Right cardiac atrium (tissue), 5 donors: ENCODE results near the gene ATXN2L. TPM values are rescaled to one million over a fixed set of nuclear protein-coding genes. Genes with fewer than 3 reads are reported as not detected.
"Not testable (repeated sequence)": the region's sequence is repeated elsewhere in the genome, so short reads cannot be mapped to it uniquely, and the experiment has no call there.

Experiments used
- ATAC-seq, 2 donors: fragments of 200-7000 bp; cut with Tn5 transposase; one replicate each; pipeline versions ENCODE4 v1.8.0 to v1.9.1; 2020; ENCODE audit warnings: moderate library complexity in 2 of 2, mild to moderate bottlenecking in 1 of 2
- DNase-seq, 3 donors: peaks; one replicate each; pipeline ENCODE4 v3.0.0-alpha.2; 2020
- H3K27ac ChIP-seq: one replicate; pipeline ENCODE4 v1.5.1; 2013; ENCODE audit warnings: mild to moderate bottlenecking, low read length, control low read depth, moderate library complexity
- H3K27me3 ChIP-seq: one replicate; pipeline ENCODE4 v1.6.1; 2013; ENCODE audit not compliant: control insufficient read depth, insufficient read depth
- H3K4me1 ChIP-seq: one replicate; pipeline ENCODE4 v1.6.1; 2013; ENCODE audit warnings: low read length; ENCODE audit not compliant: control insufficient read depth, insufficient read depth
- H3K4me3 ChIP-seq: one replicate; pipeline ENCODE4 v1.5.1; 2013; ENCODE audit warnings: low read length, control low read depth
- H3K9me3 ChIP-seq: one replicate; pipeline ENCODE4 v1.6.1; 2013; ENCODE audit warnings: low read length; ENCODE audit not compliant: control insufficient read depth
- WGBS: extraction: QIAGEN DNeasy Blood & Tissue Kit; methylation state at CpG from one replicate; pipeline ENCODE4 v1.1.7; 2013; 5-methylcytosine and 5-hydroxymethylcytosine counted together
- intact Hi-C, 4 donors: fragments of 100-400 bp; cut with DNase I; formaldehyde crosslinking; loops; one replicate each; pipeline versions ENCODE4 v1.11.0 to v1.14.0; 2022 to 2023
- microRNA-seq, 2 donors: library from miRNA; unstranded; fragments of <30 nt; microRNA quantifications; one replicate each; pipeline ENCODE4 v1.2.0, GENCODE V29; 2020 to 2021
- polyA plus RNA-seq: library from polyadenylated mRNA; stranded (reverse); fragments of 200-250 nt; gene quantifications from one replicate; pipeline ENCODE4 v1.2.3, GENCODE V29; 2013
- total RNA-seq, 4 donors: library from RNA; stranded (reverse); fragmentation: NEBNext Ultra II Directional; extraction: Animal tissue kit (Norgen Biotek cat#: 25700); gene quantifications; one replicate each; pipeline ENCODE4 v1.2.1, GENCODE V29; 2021
- donor health status: healthy with polysubstance abuse.
- donor health status: DM: no; HTN: yes; CAD: no.
- donor health status: DM: no; HTN: no; CAD: no.
- donor health status: DM: no; HTN: yes; CAD: no; lungs with severe emphysema.
- donor health status: DM: yes; HTN: yes; CAD: no.

ATXN2L gene
- total and polyA plus RNA-seq, 5 donors, result 40.1 to 59.8 (median 57.8) TPM

- H3K27ac ChIP-seq, result no peak overlapping the region
- no peaks in the 10 kb centered on the region for H3K27me3 ChIP-seq
- peaks cover 3% of the 10 kb centered on the region for H3K4me1 ChIP-seq
- DNase-seq (no peak), ATAC-seq (no peak)
- H3K4me3 ChIP-seq, result no peak overlapping the region
- intact Hi-C loops, result loop anchor here in 1 of 4 donors (5.0 kb wide), 1 partner anchor 47 kb away; the partner anchor contains the start of gene RABEP2
- WGBS, result 9% methylated on average over 11 of the region's 11 CpGs
- no peaks in the 10 kb centered on the region for H3K9me3 ChIP-seq
Measured at GRCh38 chr16:28880589-28880915, 57.8 kb downstream of the ATXN2L start.

GRCh38 chr16:28880955-28881354 is 58.2 kb downstream of the ATXN2L start:
- H3K27ac ChIP-seq, result no peak overlapping the region

GRCh38 chr16:28881565-28881964 is 58.8 kb downstream of the ATXN2L start:
- H3K4me3 ChIP-seq, ATAC-seq, H3K4me1 ChIP-seq, DNase-seq, H3K27me3 ChIP-seq, H3K9me3 ChIP-seq, H3K27ac ChIP-seq: not testable (repeated sequence)
- 86% methylated on average over 4 of the region's 4 CpGs for WGBS
- intact Hi-C loops, result loop anchor here in 1 of 4 donors (5.0 kb wide), 1 partner anchor 46 kb away; the partner anchor contains the start of gene RABEP2

More at GRCh38 chr16:28880955-28881354, 58.2 kb downstream of the ATXN2L start:
- intact Hi-C loops, result loop anchor here in 1 of 4 donors (5.0 kb wide), 1 partner anchor 46 kb away; the partner anchor contains the start of gene RABEP2
- no peak for ATAC-seq
- DNase-seq, result no peak
- Histone ChIP-seq H3K4me1 (peaks cover 3% of the 10 kb centered on the region), H3K4me3 (no peak overlapping the region), H3K27me3 (no peaks in the 10 kb centered on the region), H3K9me3 (no peaks in the 10 kb centered on the region)
- 75% methylated on average over 4 of the region's 4 CpGs for WGBS

GRCh38 chr16:28882551-28883160 is 59.9 kb downstream of the ATXN2L start:
- no peak overlapping the region for H3K27ac ChIP-seq
- peak in 1 of 3 donors; percentile 52 for DNase-seq
- intact Hi-C loops, result loop anchor here in 1 of 4 donors (5.0 kb wide), 1 partner anchor 45 kb away; the partner anchor contains the start of gene RABEP2

GRCh38 chr16:28883221-28883996 is 60.6 kb downstream of the ATXN2L start:
- intact Hi-C loops, result loop anchor here in 1 of 4 donors (5.0 kb wide), 1 partner anchor 44 kb away; the partner anchor contains the start of gene RABEP2
- H3K27me3 ChIP-seq, result no peaks in the 10 kb centered on the region
- H3K9me3 ChIP-seq, result no peaks in the 10 kb centered on the region
- WGBS, result 58% methylated on average over 25 of the region's 25 CpGs
- DNase-seq, result peak in 1 of 3 donors; percentile 39
- peaks cover 3% of the 10 kb centered on the region for H3K4me1 ChIP-seq
- H3K4me3 ChIP-seq, result no peak overlapping the region
- ATAC-seq, result no peak
- H3K27ac ChIP-seq, result no peak overlapping the region

More at GRCh38 chr16:28882551-28883160, 59.9 kb downstream of the ATXN2L start:
- peaks cover 3% of the 10 kb centered on the region for H3K4me1 ChIP-seq
- no peaks in the 10 kb centered on the region for H3K9me3 ChIP-seq
- ATAC-seq, result no peak
- no peaks in the 10 kb centered on the region for H3K27me3 ChIP-seq
- no peak overlapping the region for H3K4me3 ChIP-seq
- WGBS, result 44% methylated on average over 24 of the region's 24 CpGs

GRCh38 chr16:28884045-28884444 is 61.2 kb downstream of the ATXN2L start:
- 92% methylated on average over 6 of the region's 6 CpGs for WGBS
- Histone ChIP-seq H3K4me3 (no peak overlapping the region), H3K4me1 (peaks cover 3% of the 10 kb centered on the region), H3K9me3 (no peaks in the 10 kb centered on the region), H3K27me3 (no peaks in the 10 kb centered on the region), H3K27ac (no peak overlapping the region)
- no peak for DNase-seq
- ATAC-seq, result no peak
- intact Hi-C loops, result loop anchor here in 1 of 4 donors (5.0 kb wide), 1 partner anchor 43 kb away; the partner anchor contains the start of gene RABEP2

Small RNA genes within 50 kb of the gene (microRNA-seq; reads per million reads assigned to microRNA genes)
- 0 reads per million in 2 donors for gene MIR4721

Other genes starting within 250 kb of the ATXN2L start
- gene SULT1A2, start 225.9 kb upstream of the ATXN2L start, total RNA-seq, result 1 to 10 TPM; 2.1 to 3.8 (median 3.0) TPM
- gene SULT1A2, start 225.9 kb upstream of the ATXN2L start, polyA plus RNA-seq, result 2.1 TPM
- 10 to 100 TPM; 18.8 to 26.9 (median 22.0) TPM for gene SULT1A1, start 213.0 kb upstream of the ATXN2L start, total RNA-seq
- 29.1 TPM for gene SULT1A1, start 213.0 kb upstream of the ATXN2L start, polyA plus RNA-seq
- gene NPIPB8, start 184.9 kb upstream of the ATXN2L start, total RNA-seq, result under 1 TPM in 2 of 4 donors, not detected in 2; 0.44 to 0.95 TPM
- gene NPIPB8, start 184.9 kb upstream of the ATXN2L start, polyA plus RNA-seq, result not detected
- 100 to 1,000 TPM; 292 to 519 (median 437) TPM for gene EIF3C, start 111.5 kb upstream of the ATXN2L start, total RNA-seq
- gene EIF3C, start 111.5 kb upstream of the ATXN2L start, polyA plus RNA-seq, result 241 TPM
- gene NPIPB9, start 71.2 kb upstream of the ATXN2L start, total RNA-seq, result 1 to 10 TPM in 2 of 4 donors, not detected in 2; 1.3 to 1.6 TPM
- gene NPIPB9, start 71.2 kb upstream of the ATXN2L start, polyA plus RNA-seq, result 0.45 TPM
- gene TUFM, start 23.3 kb downstream of the ATXN2L start, total RNA-seq, result 100 to 1,000 TPM; 160 to 188 (median 173) TPM
- 227 TPM for gene TUFM, start 23.3 kb downstream of the ATXN2L start, polyA plus RNA-seq
- gene SH2B1, start 40.8 kb downstream of the ATXN2L start, total RNA-seq, result 10 to 100 TPM; 38.6 to 50.2 (median 44.9) TPM
- gene SH2B1, start 40.8 kb downstream of the ATXN2L start, polyA plus RNA-seq, result 41.7 TPM
- gene ATP2A1, start 55.5 kb downstream of the ATXN2L start, total RNA-seq, result under 1 TPM; 0.11 to 0.75 (median 0.58) TPM
- gene ATP2A1, start 55.5 kb downstream of the ATXN2L start, polyA plus RNA-seq, result 0.11 TPM
- 10 to 100 TPM; 13.4 to 24.3 (median 19.2) TPM for gene RABEP2, start 102.2 kb downstream of the ATXN2L start, total RNA-seq
- gene RABEP2, start 102.2 kb downstream of the ATXN2L start, polyA plus RNA-seq, result 27.4 TPM
- under 1 TPM in 2 of 4 donors, not detected in 2; 0.12 to 0.20 TPM for gene CD19, start 109.0 kb downstream of the ATXN2L start, total RNA-seq
- 0.25 TPM for gene CD19, start 109.0 kb downstream of the ATXN2L start, polyA plus RNA-seq
- gene NFATC2IP, start 127.9 kb downstream of the ATXN2L start, total RNA-seq, result 10 to 100 TPM; 17.0 to 18.0 (median 17.5) TPM
- gene NFATC2IP, start 127.9 kb downstream of the ATXN2L start, polyA plus RNA-seq, result 13.4 TPM
- 10 to 100 TPM; 16.1 to 18.0 (median 16.5) TPM for gene SPNS1, start 151.8 kb downstream of the ATXN2L start, total RNA-seq
- gene SPNS1, start 151.8 kb downstream of the ATXN2L start, polyA plus RNA-seq, result 19.5 TPM
- 1 to 10 TPM; 1.2 to 2.9 (median 2.2) TPM for gene LAT, start 162.1 kb downstream of the ATXN2L start, total RNA-seq
- 2.0 TPM for gene LAT, start 162.1 kb downstream of the ATXN2L start, polyA plus RNA-seq